Mucosa of rectum (tissue), 2 donors: ENCODE measurements around the gene NFATC4.
A peak's percentile ranks its signal among the peaks of the same experiment; 100 is the strongest.
"Not testable (repeated sequence)": the region's sequence is repeated elsewhere in the genome, so short reads cannot be mapped to it uniquely, and the experiment has no call there.

Experiments used
- H3K27ac ChIP-seq, 2 donors: one replicate each; pipeline ENCODE4 v1.7.0; 2013; ENCODE audit warnings: inconsistent platforms in 2 of 2, low read depth in 2 of 2, low read length in 2 of 2
- H3K27me3 ChIP-seq, 2 donors: one replicate each; pipeline ENCODE4 v1.7.0; 2013; ENCODE audit warnings: low read length in 2 of 2; ENCODE audit not compliant: control insufficient read depth in 2 of 2, insufficient read depth in 2 of 2
- H3K36me3 ChIP-seq, 2 donors: one replicate each; pipeline ENCODE4 v1.7.0; 2013; ENCODE audit warnings: low read length in 2 of 2; ENCODE audit not compliant: control insufficient read depth in 2 of 2, insufficient read depth in 2 of 2
- H3K4me1 ChIP-seq, 2 donors: one replicate each; pipeline ENCODE4 v1.7.0; 2013; ENCODE audit warnings: low read length in 2 of 2, mild to moderate bottlenecking in 1 of 2; ENCODE audit not compliant: control insufficient read depth in 2 of 2, insufficient read depth in 2 of 2
- H3K4me3 ChIP-seq, 2 donors: one replicate each; pipeline ENCODE4 v1.7.0; 2013; ENCODE audit warnings: low read length in 2 of 2
- H3K9ac ChIP-seq, 2 donors: one replicate each; pipeline ENCODE4 v1.7.0; 2013; ENCODE audit warnings: low read length in 2 of 2, low read depth in 1 of 2, mild to moderate bottlenecking in 1 of 2
- H3K9me3 ChIP-seq, 2 donors: one replicate each; pipeline ENCODE4 v1.7.0; 2013; ENCODE audit warnings: low read length in 2 of 2; ENCODE audit not compliant: control insufficient read depth in 2 of 2
- donor health status: healthy.
- donor health status: Normal muscosa, but diverticular disease.

NFATC4 gene

DNA sequence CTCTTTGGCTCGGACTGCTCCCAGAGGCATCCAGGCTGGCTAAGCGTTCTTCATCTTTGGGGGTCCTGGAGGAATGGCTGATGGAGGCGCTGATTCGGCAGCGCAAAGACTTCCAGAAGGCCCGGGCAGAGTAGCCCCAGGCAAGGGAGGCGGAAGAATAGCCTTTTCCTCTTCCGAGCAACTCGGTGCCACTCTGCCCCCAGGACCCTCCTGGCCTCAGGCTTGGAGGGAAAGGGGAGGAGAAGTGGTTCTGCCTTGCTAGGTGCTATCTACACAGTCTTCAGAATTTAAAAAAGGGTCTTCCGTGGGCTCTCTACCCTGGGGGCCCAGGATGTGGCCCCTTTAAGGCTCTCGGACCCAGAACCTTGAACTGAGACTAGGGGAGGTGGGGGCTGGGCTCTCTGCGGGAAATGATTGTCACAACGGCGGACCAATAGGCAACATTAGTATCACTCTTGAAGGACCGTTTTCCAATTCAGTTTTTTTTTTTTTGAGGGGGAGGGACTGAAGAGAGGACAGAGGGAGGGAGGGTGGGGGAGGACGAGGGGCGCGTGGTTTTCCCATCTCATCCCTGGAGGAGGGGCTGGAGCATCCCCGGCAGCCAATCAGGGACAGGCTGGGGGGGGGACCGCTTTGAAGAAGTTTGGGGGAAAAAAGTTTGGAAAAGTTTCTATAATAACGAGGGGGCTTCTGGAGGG is at the start of gene NFATC4:
TSS of gene NFATC4 (plus strand) at position 671 of the 698 bp plus-strand sequence. CDS start 157 bp downstream, outside the sequence.
- Histone ChIP-seq H3K27ac (peak within 1 kb of the TSS; percentile 89 to 91), H3K4me3 (peak within 1 kb of the TSS; percentile 75 to 77), H3K4me1 (peaks cover 17 to 29% of the 10 kb centered on the region in 2 donors), H3K9me3 (no peaks in the 10 kb centered on the region), H3K27me3 (peaks cover 0 to 2% of the 10 kb centered on the region in 2 donors), H3K36me3 (no peaks in the 10 kb centered on the region), H3K9ac (peak within 1 kb of the TSS; percentile 63 to 79)

DNA sequence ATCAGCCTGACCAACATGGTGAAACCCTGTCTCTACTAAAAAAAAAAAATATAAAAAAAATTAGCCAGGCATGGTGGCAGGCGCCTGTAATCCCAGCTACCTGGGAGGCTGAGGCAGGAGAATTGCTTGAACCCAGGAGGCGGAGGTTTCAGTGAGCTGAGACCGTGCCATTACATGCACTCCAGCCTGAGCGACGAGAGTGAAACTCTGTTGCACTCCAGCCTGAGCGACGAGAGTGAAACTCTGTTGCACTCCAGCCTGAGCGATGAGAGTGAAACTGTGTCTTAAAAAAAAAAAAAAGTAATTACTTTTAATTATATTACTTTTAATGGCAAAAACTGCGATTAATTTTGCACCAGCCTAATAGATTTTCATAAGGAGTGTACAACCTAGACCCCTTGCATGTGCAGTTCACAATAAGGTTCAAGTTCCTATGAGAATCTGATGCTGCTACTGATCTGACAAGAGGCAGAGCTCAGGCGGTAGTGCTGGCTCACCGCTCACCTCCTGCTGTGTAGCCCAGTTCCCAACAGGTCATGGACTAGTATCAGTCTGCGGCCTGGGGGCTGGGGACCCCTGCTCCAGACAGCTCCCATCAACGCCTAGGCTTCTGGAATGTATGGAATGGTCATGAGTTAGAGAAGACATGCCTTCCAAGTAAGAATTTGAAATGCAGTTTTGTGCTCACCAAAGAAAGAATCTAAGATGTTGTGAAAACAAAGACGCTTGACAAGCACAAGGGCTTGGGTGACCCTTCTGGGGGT is 46.6 kb upstream of the NFATC4 start:
- Histone ChIP-seq H3K36me3 (no peaks in the 10 kb centered on the region), H3K4me3 (no peak overlapping the region), H3K4me1 (peaks cover 4 to 6% of the 10 kb centered on the region in 2 donors), H3K27ac (no peak overlapping the region), H3K27me3 (peaks cover 0 to 3% of the 10 kb centered on the region in 2 donors), H3K9ac (no peak overlapping the region), H3K9me3 (no peaks in the 10 kb centered on the region)

DNA sequence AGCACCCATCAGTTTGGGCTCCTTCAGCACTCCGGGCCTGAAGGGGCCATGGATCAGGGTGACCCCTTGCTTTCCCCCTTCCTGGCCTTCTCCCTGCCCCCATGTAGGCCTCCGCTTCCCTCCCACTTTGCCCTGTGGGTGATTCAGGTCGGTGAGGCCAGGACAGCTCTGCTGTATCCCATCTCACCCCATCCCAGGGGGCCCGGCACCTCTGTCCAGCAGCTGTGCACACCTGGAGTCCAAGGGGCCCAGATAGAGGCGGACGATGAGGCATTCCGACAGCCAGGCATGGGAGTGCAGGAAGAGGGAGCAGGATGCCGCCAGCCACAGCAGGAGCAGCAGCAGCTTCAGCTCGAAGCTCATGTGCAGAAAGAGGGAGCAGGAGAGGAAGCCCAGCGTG is 45.3 kb upstream of the NFATC4 start:
- Histone ChIP-seq H3K4me1 (no peaks in the 10 kb centered on the region), H3K9ac (no peak overlapping the region), H3K36me3 (no peaks in the 10 kb centered on the region), H3K27me3 (peaks cover 0 to 3% of the 10 kb centered on the region in 2 donors), H3K4me3 (no peak overlapping the region), H3K9me3 (no peaks in the 10 kb centered on the region), H3K27ac (no peak overlapping the region)

DNA sequence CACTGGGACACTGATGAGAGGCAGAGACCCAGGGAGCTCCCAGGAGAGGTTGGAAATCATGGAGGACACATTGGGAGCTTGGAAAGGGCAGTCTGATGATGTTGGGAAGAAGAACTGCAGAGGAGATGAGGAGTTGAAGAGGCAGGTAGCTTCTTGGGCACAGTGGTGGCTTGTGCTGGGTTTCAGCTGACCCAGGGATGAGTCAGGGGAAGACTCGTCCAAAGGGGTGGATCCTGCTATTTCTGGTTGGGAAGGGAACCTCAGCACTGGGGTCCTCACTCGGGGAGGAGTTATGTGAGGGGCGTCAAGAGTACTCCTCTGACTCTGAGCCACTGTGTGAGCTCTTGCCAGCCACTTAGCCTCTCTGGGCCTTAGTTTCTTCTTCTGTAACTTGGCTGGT is 44.6 kb upstream of the NFATC4 start:
- Histone ChIP-seq H3K9me3 (no peaks in the 10 kb centered on the region), H3K27ac (no peak overlapping the region), H3K27me3 (peaks cover 0 to 3% of the 10 kb centered on the region in 2 donors), H3K4me1 (no peaks in the 10 kb centered on the region), H3K4me3 (no peak overlapping the region), H3K9ac (no peak overlapping the region), H3K36me3 (no peaks in the 10 kb centered on the region)

DNA sequence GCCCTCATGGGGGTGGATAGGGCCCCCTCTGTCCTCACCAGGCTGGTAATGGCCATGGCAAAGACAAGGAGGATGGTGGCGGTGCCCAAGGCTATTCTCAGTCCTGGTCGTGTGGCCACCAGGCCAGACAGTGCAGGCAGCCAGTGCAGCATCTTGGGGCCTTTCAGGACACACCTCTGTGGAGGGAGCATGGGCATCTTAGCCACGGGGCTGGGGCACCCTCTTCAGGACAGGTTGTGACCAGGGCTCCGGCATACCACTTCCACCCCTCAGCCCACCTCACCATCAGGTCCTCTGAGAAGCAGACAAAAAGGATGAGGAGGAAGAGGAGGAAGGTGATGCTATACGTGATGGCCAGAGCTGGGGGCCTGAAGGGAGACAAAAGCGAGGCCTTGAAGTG is 44.0 kb upstream of the NFATC4 start:
- H3K36me3 ChIP-seq = no peaks in the 10 kb centered on the region

DNA sequence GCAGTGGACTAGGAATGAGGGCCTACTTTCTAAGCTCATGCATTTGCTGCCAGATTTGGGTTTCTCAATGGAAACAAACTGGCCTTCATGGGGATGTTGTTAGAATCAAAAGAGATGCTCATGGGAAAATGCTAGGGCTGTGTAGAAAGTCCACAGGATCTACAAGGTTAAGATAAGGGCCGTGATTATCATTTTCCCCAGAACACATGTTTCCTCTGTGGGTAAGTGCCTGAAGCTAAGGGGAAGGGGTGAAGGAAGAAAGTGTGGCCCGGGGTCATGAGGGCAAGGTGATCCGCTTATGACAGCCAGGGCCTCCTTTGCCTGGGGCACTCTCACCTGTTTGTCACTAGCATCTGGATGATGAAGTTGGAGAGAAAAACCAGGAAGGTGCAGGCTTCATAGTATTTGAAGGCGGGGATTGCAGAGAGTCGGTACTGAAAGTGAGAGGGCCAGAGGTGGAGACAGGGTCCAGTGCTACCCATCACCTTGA is 42.9 kb upstream of the NFATC4 start:
- H3K27me3 ChIP-seq = no peaks in the 10 kb centered on the region
- no peaks in the 10 kb centered on the region for H3K4me1 ChIP-seq
- H3K27ac ChIP-seq = no peak overlapping the region
- H3K9me3 ChIP-seq = no peaks in the 10 kb centered on the region
- H3K36me3 ChIP-seq = no peaks in the 10 kb centered on the region
- H3K9ac ChIP-seq = no peak overlapping the region
- H3K4me3 ChIP-seq = no peak overlapping the region

More for the DNA sequence above, 44.0 kb upstream of the NFATC4 start:
- Histone ChIP-seq H3K4me3 (no peak overlapping the region), H3K4me1 (no peaks in the 10 kb centered on the region), H3K27ac (no peak overlapping the region), H3K27me3 (peaks cover 0 to 3% of the 10 kb centered on the region in 2 donors), H3K9me3 (no peaks in the 10 kb centered on the region), H3K9ac (no peak overlapping the region)

DNA sequence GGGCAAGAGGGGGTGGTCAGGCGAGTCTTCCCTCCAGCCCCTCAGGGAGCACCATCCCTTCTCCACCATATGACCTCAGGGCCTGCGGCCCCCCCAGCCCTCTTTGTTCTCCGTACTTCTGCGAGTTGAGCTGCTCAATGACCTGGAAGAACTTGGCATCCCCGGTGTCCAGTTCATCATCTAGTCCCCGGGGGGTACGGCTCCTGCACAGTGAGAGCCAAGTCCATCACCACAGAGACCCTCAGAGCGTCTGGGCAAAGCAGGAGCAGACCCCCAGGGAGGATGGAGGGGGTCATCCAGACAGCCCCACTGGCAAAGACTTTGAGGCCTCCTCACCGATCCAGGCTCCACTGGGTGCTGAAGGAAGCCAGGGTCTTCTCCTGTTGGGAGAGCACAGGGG is 42.0 kb upstream of the NFATC4 start:
- Histone ChIP-seq H3K9ac (no peak overlapping the region), H3K27ac (no peak overlapping the region), H3K4me3 (no peak overlapping the region), H3K9me3 (no peaks in the 10 kb centered on the region), H3K36me3 (no peaks in the 10 kb centered on the region), H3K4me1 (no peaks in the 10 kb centered on the region), H3K27me3 (no peaks in the 10 kb centered on the region)

DNA sequence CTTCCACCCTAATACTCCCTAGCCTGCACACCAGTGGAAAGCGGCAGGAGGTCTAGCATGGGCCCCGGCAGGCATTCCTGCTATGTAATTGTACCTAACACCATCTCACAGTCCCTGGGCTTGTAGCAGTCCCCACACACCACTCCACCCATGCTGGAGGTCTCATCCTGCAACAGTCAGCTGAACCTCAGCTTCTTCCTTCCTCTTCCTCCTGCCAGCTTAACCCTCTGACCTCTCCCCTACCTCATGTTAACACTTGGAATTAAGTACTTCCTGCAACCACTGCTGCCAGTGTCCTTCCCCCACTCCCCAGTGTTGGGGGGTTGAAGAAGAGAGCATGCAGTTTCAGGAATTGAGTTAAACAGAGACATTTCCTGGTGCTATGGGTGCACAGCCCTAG is 40.7 kb upstream of the NFATC4 start:
- Histone ChIP-seq H3K9me3 (no peaks in the 10 kb centered on the region), H3K9ac (no peak overlapping the region), H3K27ac (no peak overlapping the region), H3K36me3 (no peaks in the 10 kb centered on the region), H3K4me3 (no peak overlapping the region), H3K27me3 (no peaks in the 10 kb centered on the region), H3K4me1 (peaks cover 6 to 8% of the 10 kb centered on the region in 2 donors)

DNA sequence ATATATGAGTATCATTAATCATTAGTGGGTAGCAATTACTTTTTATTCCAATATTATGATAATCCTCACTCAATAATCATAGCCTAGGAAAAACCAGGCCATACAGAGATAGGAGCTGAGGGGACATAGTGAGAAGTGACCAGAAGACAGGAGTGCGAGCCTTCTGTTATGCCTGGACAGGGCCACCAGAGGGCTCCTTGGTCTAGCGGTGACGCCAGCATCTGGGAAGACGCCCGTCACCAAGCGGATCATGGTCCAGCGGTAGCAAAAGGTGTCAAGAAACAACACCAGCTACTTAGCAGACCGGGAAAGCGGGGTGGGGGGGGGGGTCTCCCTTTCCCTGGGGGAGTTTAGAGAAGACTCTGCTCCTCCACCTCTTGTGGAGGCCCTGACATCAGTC is 40.1 kb upstream of the NFATC4 start:
- not testable (repeated sequence) for H3K36me3 ChIP-seq, H3K27me3 ChIP-seq

DNA sequence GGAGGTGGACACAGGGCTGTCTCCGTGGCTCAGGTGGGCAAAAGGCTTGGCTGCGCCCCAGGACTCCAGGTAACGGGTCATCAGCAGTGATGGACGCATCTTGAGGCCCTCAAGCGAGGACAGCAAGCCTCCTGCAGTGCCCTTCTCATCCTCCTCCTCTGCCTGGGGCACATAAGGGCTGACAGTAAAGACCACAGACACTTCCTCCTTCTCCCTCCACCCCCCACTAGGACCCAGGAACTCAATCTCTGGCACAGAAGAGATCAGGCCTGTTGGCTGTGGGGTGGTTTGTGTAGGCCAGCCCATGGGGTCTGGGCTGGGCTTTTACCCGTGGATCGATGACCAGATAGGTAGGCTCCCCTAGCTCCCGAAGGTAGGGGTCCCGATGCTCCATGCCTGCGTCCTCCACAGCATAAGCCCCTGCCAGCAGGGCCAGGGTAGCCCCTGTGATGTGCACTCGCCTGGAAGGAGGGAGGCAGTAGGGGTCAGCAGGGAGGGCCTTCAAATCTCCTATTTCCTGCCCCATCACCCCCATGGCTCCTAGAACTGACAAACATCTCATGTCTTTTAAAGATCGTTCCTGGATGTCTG is 38.8 kb upstream of the NFATC4 start:
- Histone ChIP-seq H3K27me3 (peaks cover 0 to 2% of the 10 kb centered on the region in 2 donors), H3K36me3 (no peaks in the 10 kb centered on the region), H3K4me3 (no peak overlapping the region), H3K4me1 (peaks cover 22 to 26% of the 10 kb centered on the region in 2 donors), H3K27ac (no peak overlapping the region), H3K9me3 (no peaks in the 10 kb centered on the region), H3K9ac (no peak overlapping the region)

More for the DNA sequence above, 40.1 kb upstream of the NFATC4 start:
- not testable (repeated sequence) for H3K4me3 ChIP-seq, H3K27ac ChIP-seq, H3K9me3 ChIP-seq, H3K9ac ChIP-seq
- H3K4me1 ChIP-seq = peaks cover 12 to 14% of the 10 kb centered on the region in 2 donors
